Subcutaneous adipose tissue (tissue), 4 donors: ENCODE data around the gene FAM241B. TPM values are rescaled to one million over a fixed set of nuclear protein-coding genes. Genes with fewer than 3 reads are reported as not detected.

Experiments used
- total RNA-seq, 4 donors: library from RNA; depleted of rRNA; stranded (reverse); fragments of >200 nt; gene quantifications; one replicate each; pipeline ENCODE4 v1.1.0, GENCODE V29; 2016
- TF ChIP-seq, protein P1 (sequence below): fragments of 450-650 bp; IDR thresholded peaks from one replicate; pipeline ENCODE4 v1.5.1; 2016; ENCODE audit warnings: low read depth, mild to moderate bottlenecking, control low read depth, antibody characterized with exemption, moderate library complexity

Gene FAM241B
- total RNA-seq, 4 donors from 2014 or later: 1.7 to 2.4 (median 1.8) TPM; not detected in 1

DNA sequence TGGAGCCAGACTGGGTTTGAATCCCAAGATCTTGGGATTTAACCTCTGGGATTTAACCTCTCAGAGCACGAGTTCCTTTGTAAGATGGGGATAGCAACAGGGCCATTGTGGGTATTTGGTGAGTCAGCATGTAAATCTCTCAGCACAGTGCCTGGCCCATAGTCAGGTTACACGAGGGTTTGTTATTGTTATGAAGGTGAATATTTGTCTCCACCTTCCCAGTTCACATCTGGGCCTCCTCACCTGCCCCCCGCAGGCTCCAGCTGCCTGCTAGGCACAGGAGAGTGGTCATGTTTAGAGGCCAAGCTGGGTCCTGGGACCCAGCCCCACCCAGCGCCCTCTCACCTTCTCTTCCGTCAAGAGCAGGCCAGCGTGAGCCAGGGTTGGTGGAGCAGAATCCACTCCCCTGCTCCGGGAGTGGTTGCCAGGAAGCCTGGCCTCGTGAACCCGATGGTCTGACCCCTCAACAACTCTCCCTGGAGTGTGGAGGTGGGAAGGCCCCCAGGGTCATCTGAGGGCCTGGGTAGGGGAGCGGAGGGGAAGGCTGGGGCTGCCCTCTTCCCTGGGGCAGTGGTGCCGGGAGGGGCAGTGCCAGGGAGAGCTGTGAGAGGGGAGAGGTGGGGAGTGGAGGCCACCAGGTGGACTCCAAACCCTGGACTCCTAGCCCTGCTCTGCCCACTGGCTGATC, 26.0 kb downstream of the FAM241B start:
- TF ChIP-seq, protein P1, sequence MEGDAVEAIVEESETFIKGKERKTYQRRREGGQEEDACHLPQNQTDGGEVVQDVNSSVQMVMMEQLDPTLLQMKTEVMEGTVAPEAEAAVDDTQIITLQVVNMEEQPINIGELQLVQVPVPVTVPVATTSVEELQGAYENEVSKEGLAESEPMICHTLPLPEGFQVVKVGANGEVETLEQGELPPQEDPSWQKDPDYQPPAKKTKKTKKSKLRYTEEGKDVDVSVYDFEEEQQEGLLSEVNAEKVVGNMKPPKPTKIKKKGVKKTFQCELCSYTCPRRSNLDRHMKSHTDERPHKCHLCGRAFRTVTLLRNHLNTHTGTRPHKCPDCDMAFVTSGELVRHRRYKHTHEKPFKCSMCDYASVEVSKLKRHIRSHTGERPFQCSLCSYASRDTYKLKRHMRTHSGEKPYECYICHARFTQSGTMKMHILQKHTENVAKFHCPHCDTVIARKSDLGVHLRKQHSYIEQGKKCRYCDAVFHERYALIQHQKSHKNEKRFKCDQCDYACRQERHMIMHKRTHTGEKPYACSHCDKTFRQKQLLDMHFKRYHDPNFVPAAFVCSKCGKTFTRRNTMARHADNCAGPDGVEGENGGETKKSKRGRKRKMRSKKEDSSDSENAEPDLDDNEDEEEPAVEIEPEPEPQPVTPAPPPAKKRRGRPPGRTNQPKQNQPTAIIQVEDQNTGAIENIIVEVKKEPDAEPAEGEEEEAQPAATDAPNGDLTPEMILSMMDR: no peak

DNA sequence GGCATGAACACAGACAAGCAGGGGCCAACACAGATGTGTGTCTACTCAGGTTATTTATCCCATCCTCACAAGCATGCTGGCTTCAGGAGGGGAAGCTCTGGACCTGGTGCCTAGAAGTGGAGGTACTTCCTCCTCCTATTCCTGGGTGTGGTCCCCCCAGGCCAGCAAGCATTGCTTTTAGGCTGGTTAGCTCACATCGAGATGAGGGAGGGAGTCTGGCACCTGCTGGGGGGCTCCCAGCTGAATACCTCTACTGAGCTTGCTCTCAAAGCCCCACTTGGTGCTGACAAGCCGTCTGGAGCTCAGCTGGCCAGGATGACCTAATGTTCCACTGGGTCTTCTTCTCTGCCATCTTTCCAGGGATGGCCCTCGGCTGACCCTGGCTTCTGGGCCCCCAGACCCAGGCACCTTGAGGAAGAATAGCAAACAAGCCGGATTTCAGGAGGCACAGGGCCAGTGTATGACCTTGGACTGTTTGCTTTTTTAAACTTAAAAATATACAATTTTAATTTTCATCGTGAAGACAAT, 26.8 kb downstream of the FAM241B start:
- TF ChIP-seq, protein P1: no peak

DNA sequence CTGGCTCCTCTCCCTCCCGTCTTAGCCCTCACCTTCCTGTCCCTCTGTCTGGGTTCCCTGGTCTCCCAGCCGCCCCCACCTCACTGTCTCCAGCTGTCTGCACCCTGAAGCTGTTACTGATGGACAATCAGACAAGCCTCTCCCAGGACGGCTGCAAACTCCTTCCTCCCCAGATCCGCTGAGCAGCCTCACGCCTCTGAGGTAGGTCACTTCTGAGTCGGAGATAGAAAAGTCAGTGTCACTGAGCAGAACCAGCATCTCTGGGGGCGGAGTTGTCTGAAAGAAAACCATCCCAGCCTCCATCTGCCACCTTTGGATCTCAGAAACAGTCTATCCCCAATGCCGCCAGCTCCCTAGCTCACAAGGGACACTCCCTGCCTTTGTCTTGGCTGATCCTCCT, 27.4 kb downstream of the FAM241B start:
- TF ChIP-seq, protein P1: no peak

DNA sequence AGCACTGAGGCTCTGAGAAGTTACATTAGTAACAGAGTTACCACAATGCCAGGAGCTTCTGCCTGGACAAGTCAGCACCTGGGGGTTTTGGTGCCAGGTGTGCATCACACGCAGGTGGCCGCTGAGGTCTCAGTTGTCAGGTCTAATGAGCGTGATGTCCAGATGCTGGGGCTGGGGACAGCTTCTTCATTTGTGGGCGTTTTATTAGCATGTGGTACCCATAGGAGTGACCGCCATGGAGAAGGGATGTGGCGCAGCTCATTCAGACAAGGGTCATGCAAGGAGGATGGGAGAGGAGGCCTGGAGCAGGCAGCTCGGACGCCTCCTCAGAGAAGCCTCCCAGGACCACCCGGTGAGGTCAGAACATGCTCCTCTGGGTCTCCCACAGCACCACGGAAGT, 27.8 kb downstream of the FAM241B start:
- TF ChIP-seq, protein P1: no peak

DNA sequence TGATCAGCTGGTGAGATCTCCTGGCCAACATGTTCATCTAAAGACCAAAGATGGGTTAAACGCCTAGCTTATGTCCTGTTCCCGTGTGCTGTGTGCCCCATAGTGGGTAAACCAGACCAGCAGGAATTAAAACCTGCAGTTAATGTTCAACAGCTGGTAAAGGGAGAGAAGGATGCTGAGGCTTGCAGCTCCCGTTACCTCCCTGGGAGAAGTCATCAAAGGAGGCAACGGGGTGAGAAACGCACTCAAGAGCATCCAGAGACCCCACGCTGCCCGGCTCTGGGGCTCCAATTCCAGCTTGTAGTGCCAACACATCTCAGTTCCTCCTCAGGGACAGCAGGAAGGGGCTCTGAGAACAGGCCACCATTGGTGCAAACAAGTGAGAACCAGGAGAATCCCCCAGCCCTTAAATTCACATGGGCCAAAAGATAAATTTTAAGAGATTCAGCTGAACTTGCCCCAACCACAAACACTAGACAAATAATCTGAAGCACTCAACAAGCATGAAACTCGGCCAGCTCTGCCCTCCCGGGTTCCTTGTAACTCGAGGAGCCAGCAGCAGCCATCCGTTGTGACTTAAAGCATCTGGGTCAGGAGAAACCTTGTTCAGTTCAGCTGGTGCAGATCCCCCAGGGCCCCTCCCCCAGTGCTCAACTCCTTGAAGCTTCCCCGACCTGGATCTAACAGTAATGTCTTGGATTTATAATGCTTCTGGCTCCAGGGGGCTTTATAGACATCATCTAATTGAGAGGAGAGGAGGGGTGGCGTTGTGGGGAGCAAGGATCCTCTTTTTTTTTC, 29.4 kb downstream of the FAM241B start:
- TF ChIP-seq, protein P1: no peak

DNA sequence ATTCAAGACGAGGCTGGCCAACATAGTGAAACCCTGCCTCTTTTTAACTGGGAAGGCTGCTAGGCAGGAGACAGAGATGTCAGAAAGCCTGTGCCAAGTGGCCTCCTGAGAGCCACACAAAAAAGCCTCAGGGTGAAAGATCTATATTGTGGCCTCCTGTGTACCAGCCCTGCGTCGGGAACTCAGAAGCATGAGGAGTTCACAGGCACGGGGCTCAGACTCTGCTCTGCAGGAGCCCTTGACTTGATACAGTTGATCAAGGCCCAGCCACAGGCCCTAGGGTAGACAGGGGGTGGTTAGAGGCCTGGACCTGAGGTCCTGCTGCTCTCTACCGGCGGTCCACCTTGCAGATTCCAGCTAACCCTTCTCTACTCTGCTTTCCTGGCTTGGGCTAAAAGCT, 30.2 kb downstream of the FAM241B start:
- TF ChIP-seq, protein P1: no peak
